ENCODE data around the gene CYP4B1.

- TF ChIP-seq POLR2AphosphoS5 (IDR thresholded peaks at IDR 0.05; ENCODE audit: low read depth, low read length) (no peak), POLR2A (IDR thresholded peaks at IDR 0.05; ENCODE audit: low read depth, low read length) (no peak)
Measured at GRCh38 chr1:46804926-46805325, 6.1 kb downstream of the CYP4B1 start.

Data from GM12892 (cell line).